ENCODE results near the gene TMEM121B. TPM values are rescaled to one million over a fixed set of nuclear protein-coding genes. Genes with fewer than 3 reads are reported as not detected.

The TMEM121B gene
- total RNA-seq, 1 experiment from 2014 or later: 8.1 TPM

DNA sequence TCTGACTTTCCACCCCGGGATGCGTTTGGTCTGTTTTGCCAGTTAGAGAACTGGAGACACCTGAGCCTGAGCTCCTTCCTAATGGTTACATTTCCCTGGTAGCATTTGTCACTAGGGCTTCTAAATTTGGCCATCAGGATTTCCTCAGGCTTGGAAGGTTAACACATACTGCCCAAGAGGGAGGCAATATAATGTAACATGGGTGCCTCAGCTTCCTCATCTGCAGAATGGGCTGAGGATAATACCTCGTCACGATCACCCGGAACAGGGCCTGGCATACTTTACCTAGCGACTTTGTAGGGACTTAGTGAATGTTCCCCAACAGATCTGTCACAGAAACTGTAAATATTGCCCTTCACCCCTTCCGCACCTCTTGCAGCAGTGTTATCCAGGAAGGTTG lies 25.1 kb downstream of the TMEM121B start:
- no CpG with 5 or more reads among the region's 7 CpGs for WGBS (ENCODE audit: extremely low coverage, insufficient read length, low lambda C conversion rate)
- Mint-ChIP-seq H3K36me3 (ENCODE audit: insufficient read depth in 1 of 3, low read depth in 3 of 3) (peaks cover 0 to 23% (median 5%) of the 10 kb centered on the region in 3 experiments; a peak in 5 of 7 replicates), H3K27me3 (ENCODE audit: low read depth) (no peaks in the 10 kb centered on the region), H3K9me3 (no peaks in the 10 kb centered on the region), H3K4me3 (no peak overlapping the region), H3K27ac (no peak overlapping the region), H3K4me1 (peaks cover 13 to 14% of the 10 kb centered on the region in 2 experiments; a peak in 3 of 4 replicates)
- no peaks in the 10 kb centered on the region for H3K79me2 ChIP-seq (ENCODE audit: insufficient read depth, low read length)
- no peaks in the 10 kb centered on the region for H4K20me1 ChIP-seq (ENCODE audit: control insufficient read depth, insufficient read depth, insufficient read length)
- TF ChIP-seq, protein P1, sequence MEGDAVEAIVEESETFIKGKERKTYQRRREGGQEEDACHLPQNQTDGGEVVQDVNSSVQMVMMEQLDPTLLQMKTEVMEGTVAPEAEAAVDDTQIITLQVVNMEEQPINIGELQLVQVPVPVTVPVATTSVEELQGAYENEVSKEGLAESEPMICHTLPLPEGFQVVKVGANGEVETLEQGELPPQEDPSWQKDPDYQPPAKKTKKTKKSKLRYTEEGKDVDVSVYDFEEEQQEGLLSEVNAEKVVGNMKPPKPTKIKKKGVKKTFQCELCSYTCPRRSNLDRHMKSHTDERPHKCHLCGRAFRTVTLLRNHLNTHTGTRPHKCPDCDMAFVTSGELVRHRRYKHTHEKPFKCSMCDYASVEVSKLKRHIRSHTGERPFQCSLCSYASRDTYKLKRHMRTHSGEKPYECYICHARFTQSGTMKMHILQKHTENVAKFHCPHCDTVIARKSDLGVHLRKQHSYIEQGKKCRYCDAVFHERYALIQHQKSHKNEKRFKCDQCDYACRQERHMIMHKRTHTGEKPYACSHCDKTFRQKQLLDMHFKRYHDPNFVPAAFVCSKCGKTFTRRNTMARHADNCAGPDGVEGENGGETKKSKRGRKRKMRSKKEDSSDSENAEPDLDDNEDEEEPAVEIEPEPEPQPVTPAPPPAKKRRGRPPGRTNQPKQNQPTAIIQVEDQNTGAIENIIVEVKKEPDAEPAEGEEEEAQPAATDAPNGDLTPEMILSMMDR (conservative IDR thresholded peaks at IDR 0.05): no peak
- H3K23me2 ChIP-seq (ENCODE audit: insufficient read length, low read depth, low read length, poor library complexity, severe bottlenecking): no peaks in the 10 kb centered on the region
- H3K56ac ChIP-seq (ENCODE audit: insufficient read length, low read depth, low read length): no peak overlapping the region
- H3K23ac ChIP-seq (ENCODE audit: insufficient read length, low read depth, low read length): no peak overlapping the region
- DNase-seq: no peak
- H3K27ac ChIP-seq (ENCODE audit: insufficient read length, low read depth, low read length): no peak overlapping the region
- H2BK120ac ChIP-seq (ENCODE audit: low read depth, low read length, poor library complexity, severe bottlenecking): no peak overlapping the region
- no peak overlapping the region for H2BK12ac ChIP-seq (ENCODE audit: insufficient read length, low read depth, low read length)
- no peaks in the 10 kb centered on the region for H3K9me3 ChIP-seq (ENCODE audit: control insufficient read depth, low read depth, low read length)
- no peak overlapping the region for H2BK5ac ChIP-seq (ENCODE audit: insufficient read length, low read length)
- H3K79me1 ChIP-seq (ENCODE audit: insufficient read depth, low read depth, low read length, poor library complexity, severe bottlenecking): peaks cover 5% of the 10 kb centered on the region
- H3K4me2 ChIP-seq (ENCODE audit: insufficient read depth, insufficient read length, low read length): no peak overlapping the region
- no peak overlapping the region for H3K9ac ChIP-seq (ENCODE audit: extremely low read depth, insufficient read length, low read length)
- no peak overlapping the region for H2BK15ac ChIP-seq (ENCODE audit: low read depth, low read length)
- no peak overlapping the region for H2AFZ ChIP-seq (ENCODE audit: low read length)
- H2AK5ac ChIP-seq (ENCODE audit: insufficient read length, low read length): no peak overlapping the region
- H3K4me1 ChIP-seq (ENCODE audit: insufficient read depth, low read length): no peaks in the 10 kb centered on the region
- no peak overlapping the region for H4K91ac ChIP-seq (ENCODE audit: insufficient read length, low read depth, low read length)
- no peak overlapping the region for H3K4ac ChIP-seq (ENCODE audit: low read depth, low read length)
- no peaks in the 10 kb centered on the region for H3K27me3 ChIP-seq (ENCODE audit: insufficient read depth, low read length)
- no peak overlapping the region for H2BK20ac ChIP-seq (ENCODE audit: low read depth, low read length, poor library complexity, severe bottlenecking)
- H4K5ac ChIP-seq (ENCODE audit: insufficient read length, low read depth, low read length): no peak overlapping the region
- no peak overlapping the region for H3K18ac ChIP-seq (ENCODE audit: insufficient read length, low read depth, low read length)
- no peak overlapping the region for H4K8ac ChIP-seq (replicated peaks; ENCODE audit: insufficient read length, low read depth, low read length)
- no peak overlapping the region for H3K14ac ChIP-seq (ENCODE audit: insufficient read depth, low read length)
- no peak overlapping the region for H3T11ph ChIP-seq (ENCODE audit: low read length)

Data from H9 (cell line).